Subcutaneous adipose tissue (tissue), 4 donors: Measurements from ENCODE around the gene CARNS1. TPM values are rescaled to one million over a fixed set of nuclear protein-coding genes. Genes with fewer than 3 reads are reported as not detected.

ENCODE experiments used
- total RNA-seq, 4 donors: library from RNA; depleted of rRNA; stranded (reverse); fragments of >200 nt; gene quantifications; one replicate each; pipeline ENCODE4 v1.1.0, GENCODE V29; 2016
- TF ChIP-seq, protein P1 (sequence below): fragments of 450-650 bp; IDR thresholded peaks from one replicate; pipeline ENCODE4 v1.5.1; 2016; ENCODE audit warnings: low read depth, mild to moderate bottlenecking, control low read depth, antibody characterized with exemption, moderate library complexity

Gene CARNS1
- total RNA-seq, 4 donors from 2014 or later, result 0.17 to 0.38 (median 0.22) TPM; not detected in 1

DNA sequence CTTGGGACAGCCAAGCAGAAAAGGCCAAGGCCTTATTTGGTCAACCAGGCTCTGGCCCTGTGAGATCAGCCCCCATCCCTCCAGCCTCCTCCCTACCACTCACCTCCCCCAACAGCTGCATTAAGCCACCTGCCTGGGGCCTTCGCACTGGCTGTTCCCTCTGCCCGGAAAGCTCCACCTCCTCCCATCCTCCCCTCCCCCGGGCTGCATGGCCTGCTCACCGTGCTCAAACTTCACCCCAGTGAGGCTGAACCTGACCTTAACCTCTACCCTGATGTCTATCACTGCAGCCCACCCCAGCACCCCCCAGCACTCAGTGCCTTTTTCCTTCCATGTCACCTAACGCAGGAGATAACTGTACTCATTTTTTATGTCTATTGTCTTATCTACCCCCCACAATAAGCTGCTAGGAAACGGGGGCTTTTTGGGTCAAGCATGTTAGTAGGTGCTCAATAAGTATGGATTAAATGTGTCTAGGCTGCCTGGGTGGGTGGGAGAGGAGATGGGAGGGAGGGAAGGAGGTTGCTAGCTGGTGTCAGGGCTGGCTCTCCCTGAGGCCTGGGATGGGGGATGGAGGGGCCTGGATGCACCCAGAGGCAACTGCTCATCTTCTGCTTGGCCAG is 21.1 kb downstream of the CARNS1 start:
- TF ChIP-seq, protein P1, sequence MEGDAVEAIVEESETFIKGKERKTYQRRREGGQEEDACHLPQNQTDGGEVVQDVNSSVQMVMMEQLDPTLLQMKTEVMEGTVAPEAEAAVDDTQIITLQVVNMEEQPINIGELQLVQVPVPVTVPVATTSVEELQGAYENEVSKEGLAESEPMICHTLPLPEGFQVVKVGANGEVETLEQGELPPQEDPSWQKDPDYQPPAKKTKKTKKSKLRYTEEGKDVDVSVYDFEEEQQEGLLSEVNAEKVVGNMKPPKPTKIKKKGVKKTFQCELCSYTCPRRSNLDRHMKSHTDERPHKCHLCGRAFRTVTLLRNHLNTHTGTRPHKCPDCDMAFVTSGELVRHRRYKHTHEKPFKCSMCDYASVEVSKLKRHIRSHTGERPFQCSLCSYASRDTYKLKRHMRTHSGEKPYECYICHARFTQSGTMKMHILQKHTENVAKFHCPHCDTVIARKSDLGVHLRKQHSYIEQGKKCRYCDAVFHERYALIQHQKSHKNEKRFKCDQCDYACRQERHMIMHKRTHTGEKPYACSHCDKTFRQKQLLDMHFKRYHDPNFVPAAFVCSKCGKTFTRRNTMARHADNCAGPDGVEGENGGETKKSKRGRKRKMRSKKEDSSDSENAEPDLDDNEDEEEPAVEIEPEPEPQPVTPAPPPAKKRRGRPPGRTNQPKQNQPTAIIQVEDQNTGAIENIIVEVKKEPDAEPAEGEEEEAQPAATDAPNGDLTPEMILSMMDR, result no peak

GRCh38 chr11:67437082-67437808 is 21.8 kb downstream of the CARNS1 start, which contains the start of gene PTPRCAP:
Gene PTPRCAP (minus strand): TSS chr11:67437682. CDS start chr11:67437619, 63 bp downstream.
- TF ChIP-seq, protein P1, result no peak

DNA sequence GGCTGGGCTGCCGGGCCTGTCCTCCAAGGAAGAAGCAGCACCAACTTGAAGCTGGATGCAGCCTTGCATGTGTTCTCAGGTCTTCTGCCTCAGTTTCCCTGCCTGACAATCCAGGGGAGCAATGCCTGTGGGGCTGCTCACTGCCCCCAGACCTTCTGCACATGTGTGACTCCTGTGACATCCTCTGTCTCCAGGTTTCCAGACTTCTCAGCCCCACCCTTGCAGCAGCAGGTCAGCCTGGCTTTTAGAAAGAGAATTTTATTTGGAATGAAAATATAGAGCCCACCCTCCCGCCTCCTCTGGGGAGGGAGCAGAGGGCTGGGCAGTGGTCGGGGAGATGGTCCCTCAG is 22.3 kb downstream of the CARNS1 start:
- TF ChIP-seq, protein P1, result no peak

DNA sequence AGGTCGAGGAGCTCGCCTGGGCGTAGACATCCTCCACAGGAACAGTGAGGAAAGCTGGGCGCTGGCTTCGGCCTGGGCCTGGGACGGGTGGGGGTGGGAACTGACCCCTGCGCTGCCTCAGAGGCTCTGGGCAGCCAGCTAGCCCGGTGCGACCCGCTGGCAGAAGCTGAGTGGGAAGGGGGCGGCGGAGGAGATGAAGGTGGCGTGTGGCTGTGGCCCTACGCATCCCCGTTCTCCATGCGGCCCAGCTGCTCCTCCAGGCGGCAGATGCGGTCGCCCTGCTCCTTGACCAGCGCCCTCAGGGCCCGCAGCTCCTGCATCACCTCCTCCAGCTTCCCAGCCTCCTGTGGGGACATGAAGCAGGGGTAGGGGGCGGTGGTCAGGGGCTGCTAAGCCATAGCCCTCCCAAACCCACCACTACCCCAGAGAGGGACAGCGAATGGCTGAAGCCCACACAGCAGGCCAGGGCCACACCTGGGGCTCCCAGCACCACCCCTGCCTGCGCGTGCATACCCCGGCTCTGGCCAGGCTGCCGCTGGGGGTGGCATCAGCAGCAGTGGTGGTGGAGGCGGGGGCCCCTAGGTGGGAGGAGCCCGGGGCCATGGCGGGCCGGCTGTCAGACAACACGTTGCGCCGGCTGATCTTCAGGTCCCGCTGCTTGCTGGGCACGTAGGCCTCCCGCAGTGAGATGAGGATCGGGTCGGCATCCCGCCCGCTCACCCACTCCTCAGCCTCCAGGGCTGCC is 22.9 kb downstream of the CARNS1 start:
- TF ChIP-seq, protein P1, result no peak

DNA sequence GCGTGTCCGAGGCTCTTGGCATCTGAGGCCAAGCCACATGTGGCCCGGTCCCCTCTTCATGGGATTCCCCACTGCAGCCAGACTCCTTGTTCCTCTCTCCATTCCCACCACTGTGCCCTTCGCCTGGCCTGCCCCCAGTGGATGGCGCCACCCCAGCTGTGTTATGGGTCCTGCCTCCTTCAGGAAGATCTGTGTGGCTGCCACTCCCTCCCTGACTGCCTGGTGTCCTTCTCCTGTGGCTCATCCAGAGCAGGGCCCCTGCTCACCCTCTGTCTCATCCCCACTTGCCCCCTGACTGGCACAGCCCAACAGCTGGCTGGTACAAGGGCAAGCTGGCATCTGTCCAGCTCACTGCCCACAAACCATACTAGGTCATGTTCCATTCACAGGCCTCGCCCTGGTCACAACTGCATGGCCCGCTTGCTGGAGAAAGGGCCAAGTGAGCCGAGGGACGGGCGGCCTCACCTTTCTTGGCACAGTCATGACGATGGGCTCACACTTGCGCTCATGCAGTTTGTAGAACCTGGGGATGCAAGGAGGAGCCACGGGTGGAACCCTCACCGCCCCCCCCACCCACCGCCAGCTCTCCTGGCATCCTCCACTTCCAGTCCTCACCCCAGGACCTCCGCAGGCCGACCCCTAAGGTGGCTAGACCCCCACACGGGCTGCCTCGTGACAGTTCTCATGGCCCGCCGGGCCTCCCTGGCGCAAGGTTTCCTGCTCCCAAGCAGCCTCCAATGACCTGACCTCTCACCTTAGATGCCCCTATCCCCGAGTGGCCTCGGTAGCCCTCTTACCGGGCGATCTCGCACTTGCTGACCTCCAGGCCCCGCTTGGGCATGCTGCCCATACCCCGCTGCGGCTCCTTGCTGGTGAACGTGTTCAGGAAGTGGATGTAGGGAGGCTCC is 24.1 kb downstream of the CARNS1 start:
- TF ChIP-seq, protein P1, result no peak

- TF ChIP-seq, protein P1, result no peak
Observed at GRCh38 chr11:67440229-67441097, 25.0 kb downstream of the CARNS1 start.
